IPS-NIHi11 (cell line): ENCODE measurements around the gene MXRA7.

Experiments
- DNase-seq: peaks from one replicate; pipeline ENCODE4 v3.0.0; 2012; ENCODE audit warnings: mixed read lengths, low spot score

Gene MXRA7

GRCh38 chr17:76696763-76697701, 13.7 kb downstream of the MXRA7 start:
- DNase-seq, result no peak

GRCh38 chr17:76695059-76695831, 15.5 kb downstream of the MXRA7 start:
- DNase-seq, result no peak

GRCh38 chr17:76691379-76692191, 19.2 kb downstream of the MXRA7 start:
- no peak for DNase-seq

GRCh38 chr17:76690596-76691280, 20.0 kb downstream of the MXRA7 start:
- DNase-seq, result no peak

- no peak for DNase-seq
Measured at GRCh38 chr17:76689859-76690258, 20.9 kb downstream of the MXRA7 start.

GRCh38 chr17:76688165-76688622, 22.6 kb downstream of the MXRA7 start:
- DNase-seq, result no peak

GRCh38 chr17:76687298-76688164, 23.2 kb downstream of the MXRA7 start:
- DNase-seq, result no peak

- DNase-seq, result no peak
Measured at GRCh38 chr17:76686538-76687297, 24.0 kb downstream of the MXRA7 start.

GRCh38 chr17:76685846-76686245, 24.9 kb downstream of the MXRA7 start:
- DNase-seq, result no peak

- DNase-seq, result no peak
Measured at GRCh38 chr17:76685366-76685765, 25.4 kb downstream of the MXRA7 start.

GRCh38 chr17:76684756-76685155, 26.0 kb downstream of the MXRA7 start:
- DNase-seq, result no peak

GRCh38 chr17:76683921-76684745, 26.6 kb downstream of the MXRA7 start:
- DNase-seq, result no peak

GRCh38 chr17:76683011-76683755, 27.6 kb downstream of the MXRA7 start:
- peak; percentile 61 for DNase-seq

- no peak for DNase-seq
Measured at GRCh38 chr17:76682296-76682695, 28.5 kb downstream of the MXRA7 start.

GRCh38 chr17:76681222-76682137, 29.3 kb downstream of the MXRA7 start:
- peak; percentile 84 for DNase-seq

GRCh38 chr17:76679239-76679638, 31.5 kb downstream of the MXRA7 start:
- DNase-seq, result no peak

- DNase-seq, result no peak
Measured at GRCh38 chr17:76678330-76678729, 32.4 kb downstream of the MXRA7 start.
